CD4-positive, alpha-beta T cell treated with Interleukin-17A for 1 hour (primary cell): Measurements from ENCODE around the gene HTATSF1.

Experiments
- DNase-seq: peaks from one replicate; pipeline ENCODE4 v3.0.0-alpha.2; 2020

HTATSF1 gene

GRCh38 chrX:136497556-136498052, at the start of gene HTATSF1:
TSS of gene HTATSF1 (plus strand) at chrX:136497592. CDS start at chrX:136497685, 93 bp downstream.
- no peak for DNase-seq

GRCh38 chrX:136447968-136448367, 49.4 kb upstream of the HTATSF1 start:
- DNase-seq = no peak

- DNase-seq = no peak
These were observed 47.2 kb upstream of the HTATSF1 start for GRCh38 chrX:136450050-136450830.

- no peak for DNase-seq
These were observed 44.8 kb upstream of the HTATSF1 start for GRCh38 chrX:136452614-136453013.

- DNase-seq = no peak
These were observed 44.3 kb upstream of the HTATSF1 start for GRCh38 chrX:136453114-136453513.

GRCh38 chrX:136453771-136454170, 43.6 kb upstream of the HTATSF1 start:
- DNase-seq = no peak

- no peak for DNase-seq
These were observed 41.3 kb upstream of the HTATSF1 start for GRCh38 chrX:136456133-136456532.

GRCh38 chrX:136457303-136457917, 40.0 kb upstream of the HTATSF1 start:
- DNase-seq = no peak

- no peak for DNase-seq
These were observed 32.8 kb upstream of the HTATSF1 start for GRCh38 chrX:136464589-136464988.

GRCh38 chrX:136467303-136467702, 30.1 kb upstream of the HTATSF1 start:
- no peak for DNase-seq

GRCh38 chrX:136468391-136469103, 28.8 kb upstream of the HTATSF1 start:
- DNase-seq = no peak

- DNase-seq = no peak
These were observed 23.7 kb upstream of the HTATSF1 start for GRCh38 chrX:136473663-136474062.

- DNase-seq = no peak
These were observed 22.2 kb upstream of the HTATSF1 start for GRCh38 chrX:136475236-136475635.

GRCh38 chrX:136476501-136476900, 20.9 kb upstream of the HTATSF1 start:
- DNase-seq = no peak

GRCh38 chrX:136477026-136477425, 20.4 kb upstream of the HTATSF1 start:
- DNase-seq = no peak

GRCh38 chrX:136480383-136480782, 17.0 kb upstream of the HTATSF1 start:
- no peak for DNase-seq

- DNase-seq = no peak
These were observed 9.7 kb upstream of the HTATSF1 start, which contains the start of gene BRS3 for GRCh38 chrX:136487647-136488046. TSS of gene BRS3 (plus strand) at chrX:136487947. CDS start at chrX:136488115, 168 bp downstream.

GRCh38 chrX:136488706-136489105, 8.7 kb upstream of the HTATSF1 start:
- DNase-seq = no peak

- DNase-seq = no peak
These were observed 5.6 kb upstream of the HTATSF1 start for GRCh38 chrX:136491832-136492231.

- no peak for DNase-seq
These were observed 4.4 kb upstream of the HTATSF1 start for GRCh38 chrX:136493011-136493410.

GRCh38 chrX:136495043-136495442, 2.3 kb upstream of the HTATSF1 start:
- no peak for DNase-seq

- no peak for DNase-seq
These were observed 1.1 kb upstream of the HTATSF1 start for GRCh38 chrX:136496186-136496763.
